ENCODE results near the gene KCNQ5.

KCNQ5 gene

GRCh38 chr6:72930556-72931132 lies 308.8 kb downstream of the KCNQ5 start:
- H3K9me2 ChIP-seq (replicated peaks; ENCODE audit: insufficient read depth, low read length) = no peaks in the 10 kb centered on the region
- H3K4me3 ChIP-seq (ENCODE audit: insufficient read depth, low read length, poor library complexity, severe bottlenecking) = no peak overlapping the region
- no peak for TF ChIP-seq CTCF (IDR thresholded peaks at IDR 0.05; ENCODE audit: insufficient read depth, low read length, poor library complexity, severe bottlenecking)
- TF ChIP-seq EZH2phosphoT487 (conservative IDR thresholded peaks at IDR 0.05; ENCODE audit: low read length) = no peak
- H4K20me1 ChIP-seq (ENCODE audit: low read depth, low read length) = 0 out of 2 replicates have a peak, but pooled peaks cover 3% of the 10 kb centered on the region
- no peaks in the 10 kb centered on the region for H3K36me3 ChIP-seq (ENCODE audit: low read length)
- no peak overlapping the region for H3K9ac ChIP-seq (ENCODE audit: low read length)
- H3F3A ChIP-seq (ENCODE audit: insufficient read depth) = no peaks in the 10 kb centered on the region
- no peak overlapping the region for H3K27ac ChIP-seq (ENCODE audit: low read depth, low read length)
- no peaks in the 10 kb centered on the region for H3K79me2 ChIP-seq (ENCODE audit: insufficient read depth, low read length)
- H3K9me3 ChIP-seq (ENCODE audit: insufficient read depth, low read length) = no peaks in the 10 kb centered on the region
- no peak overlapping the region for H3K4me2 ChIP-seq (ENCODE audit: low read depth, low read length, poor library complexity, severe bottlenecking)
- no peaks in the 10 kb centered on the region for H3K27me3 ChIP-seq (ENCODE audit: low read length)
- H2AFZ ChIP-seq (ENCODE audit: low read depth, low read length, severe bottlenecking) = no peak overlapping the region

- H3K27ac ChIP-seq (ENCODE audit: low read depth, low read length) = no peak overlapping the region
- no peaks in the 10 kb centered on the region for H3K79me2 ChIP-seq (ENCODE audit: insufficient read depth, low read length)
- no peak overlapping the region for H3K4me2 ChIP-seq (ENCODE audit: low read depth, low read length, poor library complexity, severe bottlenecking)
- no peaks in the 10 kb centered on the region for H3K9me2 ChIP-seq (replicated peaks; ENCODE audit: insufficient read depth, low read length)
- H3F3A ChIP-seq (ENCODE audit: insufficient read depth) = no peaks in the 10 kb centered on the region
- H3K9ac ChIP-seq (ENCODE audit: low read length) = no peak overlapping the region
- H3K9me3 ChIP-seq (ENCODE audit: insufficient read depth, low read length) = no peaks in the 10 kb centered on the region
- H4K20me1 ChIP-seq (ENCODE audit: low read depth, low read length) = 0 out of 2 replicates have a peak, but pooled peaks cover 3% of the 10 kb centered on the region
- TF ChIP-seq EZH2phosphoT487 (conservative IDR thresholded peaks at IDR 0.05; ENCODE audit: low read length) (no peak), CTCF (IDR thresholded peaks at IDR 0.05; ENCODE audit: insufficient read depth, low read length, poor library complexity, severe bottlenecking) (no peak)
- H3K27me3 ChIP-seq (ENCODE audit: low read length) = no peaks in the 10 kb centered on the region
- H3K4me3 ChIP-seq (ENCODE audit: insufficient read depth, low read length, poor library complexity, severe bottlenecking) = no peak overlapping the region
- H2AFZ ChIP-seq (ENCODE audit: low read depth, low read length, severe bottlenecking) = no peak overlapping the region
- no peaks in the 10 kb centered on the region for H3K36me3 ChIP-seq (ENCODE audit: low read length)
Observed at GRCh38 chr6:72931325-72931887, 309.5 kb downstream of the KCNQ5 start.

- no peaks in the 10 kb centered on the region for H3F3A ChIP-seq (ENCODE audit: insufficient read depth)
- no peak overlapping the region for H2AFZ ChIP-seq (ENCODE audit: low read depth, low read length, severe bottlenecking)
- H3K4me3 ChIP-seq (ENCODE audit: insufficient read depth, low read length, poor library complexity, severe bottlenecking) = no peak overlapping the region
- no peak overlapping the region for H3K9ac ChIP-seq (ENCODE audit: low read length)
- no peaks in the 10 kb centered on the region for H3K79me2 ChIP-seq (ENCODE audit: insufficient read depth, low read length)
- H3K27ac ChIP-seq (ENCODE audit: low read depth, low read length) = no peak overlapping the region
- no peaks in the 10 kb centered on the region for H3K9me2 ChIP-seq (replicated peaks; ENCODE audit: insufficient read depth, low read length)
- no peaks in the 10 kb centered on the region for H3K36me3 ChIP-seq (ENCODE audit: low read length)
- TF ChIP-seq EZH2phosphoT487 (conservative IDR thresholded peaks at IDR 0.05; ENCODE audit: low read length) (no peak), CTCF (IDR thresholded peaks at IDR 0.05; ENCODE audit: insufficient read depth, low read length, poor library complexity, severe bottlenecking) (no peak)
- no peaks in the 10 kb centered on the region for H3K27me3 ChIP-seq (ENCODE audit: low read length)
- H3K4me2 ChIP-seq (ENCODE audit: low read depth, low read length, poor library complexity, severe bottlenecking) = no peak overlapping the region
- H4K20me1 ChIP-seq (ENCODE audit: low read depth, low read length) = peaks cover 3% of the 10 kb centered on the region; the same call in 1 of the 2 replicates
- no peaks in the 10 kb centered on the region for H3K9me3 ChIP-seq (ENCODE audit: insufficient read depth, low read length)
Observed at GRCh38 chr6:72933233-72933632, 311.4 kb downstream of the KCNQ5 start.

All from SU-DHL-6 (cell line).